HL-60/S4 treated with retinoic acid at 250 ng/mL for 4 days and 3 days (cell line): ENCODE data around the gene RNF223.
"Not testable (repeated sequence)": the region's sequence is repeated elsewhere in the genome, so short reads cannot be mapped to it uniquely, and the experiment has no call there.

Experiments used
- in situ Hi-C: fragments of 300-500 bp; cut with MboI; formaldehyde crosslinking; loops from 2 replicates; pipeline ENCODE4 v1.7.0; 2022; ENCODE audit warnings: low sequenced_read_pairs

RNF223 gene

DNA sequence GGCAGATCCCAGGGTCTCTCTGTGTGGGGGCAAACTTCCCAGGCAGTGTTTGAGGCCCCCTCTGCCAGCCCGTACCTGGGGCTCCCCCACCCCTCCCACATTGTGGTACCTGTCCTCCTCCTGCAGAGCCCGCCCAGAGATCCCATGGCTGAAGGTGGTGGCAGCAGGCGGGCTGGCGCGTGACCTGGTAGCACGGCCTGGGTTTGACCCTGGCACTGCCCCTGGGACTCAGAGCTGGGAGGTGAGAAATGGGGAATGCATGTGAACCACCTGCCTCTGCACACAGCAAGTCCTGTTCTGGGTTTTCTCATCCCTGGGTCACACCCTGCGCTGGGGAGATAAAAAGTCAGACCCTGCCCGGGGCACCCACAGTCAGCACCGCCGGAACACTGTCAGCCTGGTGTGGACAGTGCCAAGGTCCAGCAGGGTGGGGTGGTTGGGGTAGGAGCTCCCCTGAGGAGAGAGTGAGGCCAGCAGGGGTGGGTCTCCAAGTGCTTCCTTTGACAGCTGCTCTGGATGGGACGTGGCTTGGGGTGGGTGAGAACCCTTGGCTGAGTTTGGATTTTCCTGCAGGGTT lies 42.4 kb downstream of the RNF223 start:
- in situ Hi-C loops = no loop called here

- in situ Hi-C loops = not testable (repeated sequence)
These were observed 43.0 kb downstream of the RNF223 start for GRCh38 chr1:1030867-1031658.

DNA sequence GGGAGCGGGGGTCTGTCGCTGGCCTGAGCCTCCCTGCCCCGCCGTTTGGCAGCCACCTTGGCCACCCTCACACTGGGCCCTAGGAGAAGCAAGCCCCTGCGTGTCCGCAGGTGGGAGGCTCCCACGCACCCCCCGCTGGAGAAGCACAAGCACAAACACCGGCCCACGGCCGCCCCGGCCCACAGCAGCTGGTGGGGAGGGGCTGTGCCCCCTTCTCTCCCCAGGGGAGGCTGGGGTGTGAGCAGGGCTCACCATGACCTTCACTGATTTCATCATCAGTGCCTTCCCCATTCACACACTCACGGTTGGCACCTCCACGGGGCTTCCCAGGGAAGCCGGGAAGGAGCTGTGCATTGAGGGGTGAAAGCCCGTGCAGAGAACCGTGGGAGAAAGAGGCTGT lies 46.3 kb downstream of the RNF223 start:
- in situ Hi-C loops = no loop called here

GRCh38 chr1:1026599-1027413 lies 47.3 kb downstream of the RNF223 start:
- in situ Hi-C loops = no loop called here

DNA sequence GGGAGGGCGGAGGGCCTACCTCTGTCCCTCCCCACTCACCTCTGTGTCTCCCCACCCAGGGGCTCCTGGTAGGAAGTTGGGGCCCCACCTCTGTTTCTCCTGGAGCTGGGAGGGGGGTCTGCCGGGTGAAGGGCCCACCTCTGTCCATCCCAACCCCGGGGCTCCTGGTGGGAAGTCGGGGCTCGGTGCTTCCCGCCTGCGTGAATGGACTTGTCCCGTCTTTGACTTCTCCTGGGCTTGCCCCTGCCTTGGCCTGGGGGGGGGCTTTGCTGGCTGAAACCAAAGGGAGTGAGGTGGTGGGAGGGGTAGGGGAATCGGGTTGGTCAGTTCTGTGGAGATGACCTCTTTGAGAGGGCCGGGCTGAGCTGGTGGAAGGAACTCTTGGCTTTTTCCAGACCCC lies 48.4 kb downstream of the RNF223 start:
- in situ Hi-C loops = no loop called here

GRCh38 chr1:1024771-1025699 lies 49.1 kb downstream of the RNF223 start:
- in situ Hi-C loops = no loop called here

- in situ Hi-C loops = no loop called here
These were observed 49.8 kb downstream of the RNF223 start for GRCh38 chr1:1024149-1024770.

GRCh38 chr1:1023700-1024099 lies 50.4 kb downstream of the RNF223 start:
- in situ Hi-C loops = no loop called here

GRCh38 chr1:1022302-1023009 lies 51.6 kb downstream of the RNF223 start:
- in situ Hi-C loops = no loop called here

GRCh38 chr1:1021920-1022259 lies 52.2 kb downstream of the RNF223 start:
- in situ Hi-C loops = no loop called here

GRCh38 chr1:1021010-1021919 lies 52.8 kb downstream of the RNF223 start:
- in situ Hi-C loops = no loop called here
